Daoy (cell line): ENCODE measurements around the gene ANGEL2. TPM values are rescaled to one million over a fixed set of nuclear protein-coding genes. Genes with fewer than 3 reads are reported as not detected.
"Not testable (repeated sequence)": the region's sequence is repeated elsewhere in the genome, so short reads cannot be mapped to it uniquely, and the experiment has no call there.

Source experiments
- DNase-seq: peaks from one replicate; pipeline ENCODE4 v3.0.0-alpha.2; 2015; ENCODE audit warnings: low read depth
- total RNA-seq: library from RNA; depleted of rRNA; stranded (reverse); fragments of >200 nt; shearing (Covaris generic); gene quantifications from 2 replicates; pipeline ENCODE4 v1.2.3, GENCODE V29; 2014; rRNA removed

ANGEL2 gene, protein sequence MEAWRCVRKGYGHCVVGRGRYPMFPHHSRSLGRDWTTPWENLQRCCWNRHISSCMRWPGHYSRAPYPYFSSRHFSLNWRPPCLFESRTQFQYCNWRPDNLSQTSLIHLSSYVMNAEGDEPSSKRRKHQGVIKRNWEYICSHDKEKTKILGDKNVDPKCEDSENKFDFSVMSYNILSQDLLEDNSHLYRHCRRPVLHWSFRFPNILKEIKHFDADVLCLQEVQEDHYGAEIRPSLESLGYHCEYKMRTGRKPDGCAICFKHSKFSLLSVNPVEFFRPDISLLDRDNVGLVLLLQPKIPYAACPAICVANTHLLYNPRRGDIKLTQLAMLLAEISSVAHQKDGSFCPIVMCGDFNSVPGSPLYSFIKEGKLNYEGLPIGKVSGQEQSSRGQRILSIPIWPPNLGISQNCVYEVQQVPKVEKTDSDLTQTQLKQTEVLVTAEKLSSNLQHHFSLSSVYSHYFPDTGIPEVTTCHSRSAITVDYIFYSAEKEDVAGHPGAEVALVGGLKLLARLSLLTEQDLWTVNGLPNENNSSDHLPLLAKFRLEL
- 12.0 and 27.9 TPM in 2 replicates for total RNA-seq

DNA sequence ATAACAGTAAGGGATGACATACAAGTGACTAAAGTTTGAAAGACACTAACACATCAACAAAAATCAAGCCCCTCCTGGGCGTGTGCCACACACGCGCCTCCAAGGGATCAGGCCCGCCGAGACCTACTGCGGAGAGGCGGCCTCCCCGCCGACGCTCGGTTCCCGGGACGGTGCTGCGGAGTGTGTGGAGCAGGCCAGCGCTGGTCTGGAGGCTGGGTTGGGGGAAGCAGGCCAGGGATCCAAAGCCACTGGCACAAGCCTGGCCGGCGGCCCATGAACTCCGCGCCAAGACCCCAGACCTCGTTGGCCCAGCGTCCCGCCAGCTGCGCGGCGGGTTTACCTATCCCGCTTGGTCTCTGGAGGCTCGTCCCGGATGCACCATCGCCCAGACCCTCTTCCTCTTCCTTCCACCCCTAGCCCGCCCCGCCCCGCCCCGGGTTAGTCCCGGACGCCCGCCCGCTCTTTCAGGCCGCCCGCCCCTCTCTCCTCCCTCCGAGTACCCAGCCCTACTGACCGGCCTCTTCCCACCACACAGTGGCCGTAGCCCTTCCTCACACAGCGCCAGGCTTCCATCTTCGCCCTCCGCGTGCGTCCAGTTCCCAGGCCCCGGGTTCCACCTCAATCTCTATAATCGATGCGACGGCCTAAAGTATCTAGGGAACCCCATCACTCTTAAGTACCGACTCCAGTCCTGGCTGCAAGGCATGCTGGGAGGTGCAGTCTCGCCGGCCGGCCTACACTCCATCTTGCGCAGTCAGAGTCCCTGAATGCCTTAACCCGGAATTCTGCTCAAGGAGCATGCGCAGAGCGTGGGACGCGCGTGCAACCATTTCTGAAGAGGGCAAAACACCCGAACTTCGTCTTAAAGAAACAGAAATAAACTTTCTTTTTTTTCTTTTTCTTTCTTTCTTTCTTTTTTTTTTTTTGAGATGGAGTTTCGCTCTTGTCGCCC, at the start of gene ANGEL2:
TSS of gene ANGEL2 (minus strand) at position 769 of the 952 bp plus-strand sequence. CDS start at position 573, 196 bp downstream.
- peak; percentile 98 for DNase-seq

DNA sequence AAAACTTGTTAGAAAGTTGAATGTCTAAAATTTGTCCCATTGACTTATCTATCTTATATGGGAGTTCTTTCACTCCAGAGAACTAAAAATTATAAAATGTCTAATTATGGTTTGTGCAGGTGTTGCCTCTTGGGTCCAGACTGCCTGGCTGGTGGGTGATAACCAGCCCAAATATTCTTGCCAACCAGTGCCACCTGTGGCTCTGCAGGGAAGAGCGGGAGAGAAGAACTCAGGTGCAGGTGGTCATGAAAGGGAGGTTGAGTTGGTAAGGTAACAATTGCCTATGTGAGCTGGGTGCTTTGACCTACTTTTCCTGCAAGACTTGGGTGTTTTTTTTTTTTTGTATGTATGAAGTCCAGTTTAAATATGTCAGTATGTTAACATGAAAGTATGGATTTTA, 45.6 kb upstream of the ANGEL2 start:
- DNase-seq = no peak

DNA sequence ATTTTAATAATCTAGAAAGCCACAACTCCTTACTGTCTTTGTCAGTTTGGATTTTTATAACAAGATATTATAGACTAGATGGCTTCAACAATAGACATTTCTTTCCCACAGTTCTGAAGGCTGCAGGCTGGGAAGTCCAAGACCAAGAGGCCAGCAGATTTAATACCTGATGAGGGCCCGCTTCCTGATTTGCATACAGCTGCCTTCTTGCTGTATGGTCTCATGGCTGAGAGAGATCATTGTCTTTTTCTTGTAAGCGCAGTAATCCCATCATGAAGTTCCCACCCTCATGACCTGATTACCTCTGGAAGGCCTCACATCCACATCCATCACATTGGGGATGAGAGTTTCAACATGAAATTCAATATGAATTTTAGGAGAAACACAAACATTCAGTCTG, 45.2 kb upstream of the ANGEL2 start:
- DNase-seq = no peak

DNA sequence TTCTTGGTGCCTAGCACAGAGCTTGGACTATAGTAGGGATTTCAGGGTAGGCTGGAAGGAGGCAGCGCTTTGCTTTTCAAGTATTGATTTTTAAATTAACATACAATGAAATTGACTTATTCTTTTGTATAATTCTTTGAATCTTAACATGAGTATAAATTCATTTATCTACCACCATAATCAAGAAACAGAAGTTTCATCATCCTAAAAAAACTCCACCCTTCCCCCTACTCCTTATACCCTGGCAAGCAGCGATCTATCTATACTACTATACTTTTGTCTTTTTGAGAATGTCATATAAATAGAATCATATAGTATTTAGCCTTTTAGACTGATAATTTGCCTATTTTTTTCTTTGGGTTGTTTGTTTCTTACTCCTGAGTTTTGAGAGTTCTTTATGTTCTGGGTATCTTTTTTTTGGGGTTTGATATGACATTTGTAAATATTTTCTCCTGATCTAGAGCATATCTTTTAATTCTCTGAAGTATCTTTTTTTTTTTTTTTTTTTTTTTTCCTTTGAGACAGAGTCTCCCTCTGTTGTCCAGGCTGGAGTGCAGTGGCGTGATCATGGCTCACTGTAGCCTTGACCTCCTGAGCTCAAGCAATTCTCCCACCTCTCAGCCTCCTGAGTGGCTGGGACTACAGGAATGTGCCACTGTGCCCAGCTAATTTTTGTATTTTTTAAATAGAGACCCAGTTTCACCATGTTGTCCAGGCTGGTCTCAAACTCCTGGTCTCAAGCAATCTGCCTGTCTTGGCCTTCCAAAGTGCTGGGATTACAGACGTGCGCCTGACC, 41.8 kb upstream of the ANGEL2 start:
- no peak for DNase-seq

DNA sequence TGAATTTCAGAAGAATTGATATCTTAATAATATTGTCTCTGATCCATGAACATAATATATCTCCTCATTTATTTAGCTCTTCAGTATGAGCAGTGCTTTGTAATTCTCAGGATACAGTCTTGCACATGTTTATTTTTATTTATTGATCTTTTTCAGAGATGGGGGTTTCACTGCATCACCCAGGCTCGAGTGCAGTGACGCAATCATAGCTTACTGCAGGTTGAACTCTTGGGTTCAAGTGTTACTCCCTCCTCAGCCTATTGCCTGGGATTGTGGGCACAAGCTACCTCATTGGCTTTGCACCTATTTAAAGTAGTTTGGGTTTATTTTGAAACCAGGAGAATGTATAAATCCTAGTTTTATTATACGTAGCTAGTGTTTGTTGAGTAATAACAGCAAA, 40.1 kb upstream of the ANGEL2 start:
- DNase-seq = no peak

DNA sequence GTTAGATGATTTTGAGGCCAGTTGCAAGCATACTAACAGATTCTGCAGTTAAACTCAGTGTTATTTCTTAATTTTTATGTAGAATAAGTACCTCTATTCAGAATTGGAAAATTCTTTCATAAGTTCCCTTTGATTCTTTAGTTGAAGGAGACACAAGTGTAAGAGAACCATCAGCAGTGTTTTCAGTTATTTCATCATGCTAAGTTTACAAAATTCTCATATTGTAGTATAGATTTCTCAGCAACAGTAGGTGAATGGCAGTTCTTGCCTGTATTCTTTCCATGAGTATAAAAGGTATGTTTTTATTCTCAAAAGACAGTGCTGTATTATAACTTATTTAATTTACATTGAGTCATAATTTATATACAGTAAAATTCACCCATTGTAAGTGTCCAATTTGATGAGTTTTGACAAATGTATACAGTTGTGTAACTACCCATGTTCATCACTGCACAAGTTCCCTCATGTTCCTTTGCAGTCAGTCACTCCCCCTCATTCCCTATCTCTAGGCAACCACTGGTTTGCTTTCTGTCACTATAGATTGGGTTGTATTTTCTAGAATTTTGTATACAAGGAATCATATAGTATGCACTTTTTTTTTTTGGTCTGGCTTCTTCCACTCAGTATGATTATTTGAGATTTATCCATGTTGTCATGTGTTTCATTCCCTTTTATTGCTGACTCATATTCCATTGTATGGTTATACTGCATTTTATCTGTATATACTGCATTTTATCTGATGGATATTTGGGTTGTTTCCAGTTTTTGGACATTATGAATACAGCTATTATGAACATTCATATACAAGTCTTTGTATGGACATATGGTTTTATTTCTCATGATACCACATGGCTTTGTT, 39.3 kb upstream of the ANGEL2 start:
- no peak for DNase-seq

DNA sequence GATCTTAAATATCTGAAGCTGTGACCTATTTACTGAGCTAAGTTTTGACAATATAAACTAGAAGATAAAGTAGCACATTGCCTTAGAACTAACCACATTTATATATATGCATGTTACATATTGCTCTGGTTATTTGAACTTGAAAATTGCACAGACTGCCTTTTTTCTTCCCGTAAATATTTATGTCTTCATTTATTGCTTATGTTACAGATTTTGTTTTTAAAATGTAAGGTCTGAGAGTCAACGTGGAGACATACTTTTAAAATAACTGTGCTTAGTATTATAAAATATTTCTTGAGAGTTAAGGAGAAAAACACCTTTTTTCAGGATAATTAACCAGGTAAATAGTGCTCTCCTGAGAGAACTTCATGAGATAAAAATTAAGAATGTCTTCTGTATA, 38.5 kb upstream of the ANGEL2 start:
- DNase-seq = no peak

DNA sequence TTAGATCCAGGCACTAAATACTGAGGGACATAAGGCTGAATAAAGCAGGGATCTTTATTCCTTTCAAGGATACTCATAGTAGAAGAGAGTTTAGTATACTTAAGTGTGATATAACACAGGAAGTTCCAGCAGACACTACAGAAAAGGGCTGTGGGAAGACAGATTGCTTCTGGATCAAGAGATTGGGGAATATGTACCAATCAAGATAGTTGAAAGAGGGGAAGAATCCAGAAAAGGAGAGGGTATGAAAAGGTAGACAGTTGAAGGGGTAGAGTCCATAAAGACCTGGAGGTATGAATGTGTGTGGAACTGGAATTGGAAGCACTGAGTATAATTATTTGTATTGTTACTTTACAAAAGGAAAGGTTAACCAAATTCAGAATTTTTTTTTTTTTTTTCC, 37.8 kb upstream of the ANGEL2 start:
- DNase-seq = no peak

DNA sequence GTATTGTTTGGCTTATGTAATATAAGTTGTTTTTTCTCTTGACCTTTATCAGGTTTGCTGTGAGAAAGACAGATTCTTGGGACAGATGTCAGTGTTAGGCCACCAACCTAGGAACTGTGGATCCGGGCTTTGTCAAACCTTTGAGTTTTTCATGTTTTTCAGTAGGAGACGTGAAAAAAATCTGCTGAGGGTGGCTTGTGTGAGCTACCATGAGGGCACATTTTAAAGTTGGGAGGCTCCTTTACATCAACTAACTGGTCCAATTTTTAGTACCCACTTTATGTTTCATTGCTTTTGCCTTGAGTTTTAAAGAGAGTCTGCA, 36.2 kb upstream of the ANGEL2 start:
- DNase-seq = no peak

DNA sequence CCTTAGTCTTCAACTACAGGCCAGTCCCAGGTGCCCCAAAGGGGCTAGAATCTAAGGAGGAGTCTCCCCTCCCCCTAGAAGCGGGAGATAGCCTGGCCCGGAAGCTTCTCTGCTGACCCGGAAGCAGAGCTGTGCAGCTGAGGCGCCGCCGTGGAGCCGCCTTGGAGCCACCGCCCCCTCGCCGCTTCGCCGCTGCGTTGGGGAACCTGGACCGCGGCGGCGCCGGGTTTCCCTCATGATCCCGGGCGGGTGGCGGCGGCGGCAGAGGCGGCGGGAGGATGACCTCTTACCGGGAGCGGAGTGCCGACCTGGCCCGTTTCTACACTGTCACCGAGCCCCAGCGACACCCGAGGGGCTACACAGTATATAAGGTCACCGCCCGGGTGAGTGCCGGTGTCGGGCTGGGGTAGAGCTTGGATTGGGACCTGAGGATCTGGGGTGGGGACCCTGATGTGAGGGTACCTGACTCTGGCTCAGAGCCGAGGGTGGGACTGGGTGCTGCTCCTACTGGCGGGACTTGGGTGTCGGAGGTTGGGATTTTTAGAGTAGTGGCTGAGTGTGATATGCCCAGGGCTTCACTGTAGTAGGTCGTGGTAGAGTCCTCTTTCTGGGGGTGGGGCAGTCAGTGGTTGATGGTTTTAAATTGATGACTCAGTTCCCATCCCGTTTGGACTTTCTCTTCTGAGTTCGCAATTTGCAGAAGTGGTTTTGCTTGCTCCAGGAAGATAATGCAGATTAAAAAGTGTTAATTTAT, 35.6 kb upstream of the ANGEL2 start, which contains the start of gene RPS6KC1:
TSS of gene RPS6KC1 (plus strand) at position 115 of the 754 bp plus-strand sequence. CDS start at position 279, 164 bp downstream.
- peak; percentile 89 for DNase-seq

DNA sequence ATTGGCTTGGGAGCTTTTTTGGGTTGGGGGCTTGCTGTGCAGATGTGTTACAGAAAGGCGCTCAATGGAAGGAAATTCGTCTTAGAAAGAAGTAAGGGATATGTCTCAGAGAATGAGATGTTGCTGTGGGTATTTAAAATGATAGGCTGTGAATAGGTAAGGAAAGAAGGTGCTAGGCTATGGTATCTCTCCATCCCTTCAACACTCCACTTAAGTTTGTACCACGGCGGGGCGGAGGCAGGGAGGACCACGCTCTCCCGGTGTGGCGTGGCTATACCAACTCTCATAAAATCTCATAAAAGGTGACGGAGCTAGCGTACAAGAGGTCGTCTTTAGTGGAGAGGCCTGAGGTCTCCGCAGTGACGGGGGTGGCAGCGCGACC, 35.1 kb upstream of the ANGEL2 start:
- no peak for DNase-seq

DNA sequence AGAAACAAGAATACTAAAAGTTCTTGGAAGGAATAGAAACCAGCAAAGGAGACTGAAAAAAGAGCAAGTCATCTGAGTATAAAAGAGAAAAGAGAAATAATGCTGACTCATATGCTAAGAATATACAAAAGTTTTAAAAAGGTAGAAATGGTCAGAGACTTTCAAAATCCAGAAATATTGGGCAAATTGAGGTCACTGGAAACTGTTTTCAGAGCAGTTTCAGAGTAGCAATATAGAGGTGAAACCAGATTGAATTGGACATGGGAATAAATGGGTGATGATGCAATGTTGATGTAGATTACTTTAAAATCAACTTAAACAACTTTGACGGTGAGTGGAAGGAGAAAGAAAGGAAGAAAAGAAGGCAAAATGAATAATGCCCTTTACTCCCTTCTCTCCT, 33.6 kb upstream of the ANGEL2 start:
- no peak for DNase-seq

DNA sequence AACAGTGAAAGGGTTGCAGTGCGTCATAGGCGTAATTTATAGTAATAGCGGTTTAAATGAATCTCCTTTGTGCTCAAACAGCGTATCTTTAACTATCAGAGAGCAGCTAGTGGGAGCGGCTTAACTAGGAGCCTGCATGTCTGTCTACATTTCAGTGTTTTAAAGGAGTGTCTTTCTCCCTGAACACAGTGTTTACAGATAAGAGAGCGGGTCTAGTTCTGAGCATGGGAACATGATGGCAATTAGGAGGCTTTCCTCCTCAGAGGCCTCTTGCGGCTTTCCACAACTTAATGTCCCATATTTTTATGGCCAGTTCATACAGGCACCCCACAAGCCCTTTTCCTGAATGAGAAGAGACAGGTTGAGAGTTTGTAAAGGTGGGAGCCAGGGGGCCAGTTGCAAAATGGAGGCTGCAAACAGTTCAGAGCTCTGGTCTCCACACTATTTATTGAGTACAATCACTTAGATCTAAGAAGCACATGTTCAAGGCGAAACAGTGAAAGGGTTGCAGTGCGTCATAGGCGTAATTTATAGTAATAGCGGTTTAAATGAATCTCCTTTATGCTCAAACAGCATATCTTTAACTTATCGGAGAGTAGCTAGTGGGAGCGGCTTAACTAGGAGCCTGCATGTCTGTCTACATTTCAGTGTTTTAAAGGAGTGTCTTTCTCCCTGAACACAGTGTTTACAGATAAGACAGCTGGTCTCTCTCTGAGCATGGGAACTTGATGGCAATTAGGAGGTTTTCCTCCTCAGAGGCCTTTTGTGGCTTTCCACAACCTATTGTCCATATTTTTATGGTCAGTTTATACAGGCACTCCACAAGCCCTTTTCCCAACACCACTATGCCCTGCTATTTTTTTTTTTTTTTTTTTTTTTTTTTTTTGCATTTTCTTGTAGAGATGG, 29.9 kb upstream of the ANGEL2 start:
- DNase-seq = not testable (repeated sequence)

DNA sequence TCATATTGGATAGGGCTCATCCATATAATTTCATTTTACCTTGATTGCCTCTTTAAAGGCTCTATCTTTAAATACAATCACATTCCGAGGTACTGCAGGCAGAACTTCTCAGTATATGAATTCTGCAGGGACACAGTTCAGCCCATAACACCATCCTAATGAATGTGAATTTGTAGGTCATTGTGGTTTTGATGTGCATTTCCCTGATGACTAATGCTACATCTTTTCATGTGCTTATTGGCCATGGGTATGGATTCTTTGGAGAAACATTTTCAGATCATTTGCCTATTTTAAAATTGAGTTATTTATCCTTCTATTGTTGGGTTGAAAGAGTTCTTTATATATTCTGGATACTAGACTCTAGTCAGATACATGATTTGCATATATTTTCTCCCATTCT, 25.8 kb upstream of the ANGEL2 start:
- DNase-seq = peak; percentile 41

DNA sequence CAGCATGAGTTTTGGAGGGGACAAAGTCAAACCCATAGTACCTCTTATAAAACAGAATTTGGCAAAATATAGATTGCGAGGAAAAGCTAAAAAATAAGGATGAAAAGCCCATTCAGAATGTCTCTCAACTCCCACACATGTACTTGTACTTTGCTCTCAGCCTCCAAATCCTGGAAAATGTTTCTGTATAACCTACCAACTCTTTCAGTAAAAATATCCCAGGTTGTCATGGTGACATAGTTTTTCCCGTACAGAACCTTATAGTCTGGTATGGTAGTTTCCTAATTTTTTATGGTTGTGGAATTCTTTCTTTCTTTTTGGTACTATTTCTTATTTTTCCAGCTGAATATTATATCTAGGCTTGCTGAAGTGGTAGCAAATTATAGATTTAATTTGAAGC, 19.9 kb upstream of the ANGEL2 start:
- DNase-seq = no peak

DNA sequence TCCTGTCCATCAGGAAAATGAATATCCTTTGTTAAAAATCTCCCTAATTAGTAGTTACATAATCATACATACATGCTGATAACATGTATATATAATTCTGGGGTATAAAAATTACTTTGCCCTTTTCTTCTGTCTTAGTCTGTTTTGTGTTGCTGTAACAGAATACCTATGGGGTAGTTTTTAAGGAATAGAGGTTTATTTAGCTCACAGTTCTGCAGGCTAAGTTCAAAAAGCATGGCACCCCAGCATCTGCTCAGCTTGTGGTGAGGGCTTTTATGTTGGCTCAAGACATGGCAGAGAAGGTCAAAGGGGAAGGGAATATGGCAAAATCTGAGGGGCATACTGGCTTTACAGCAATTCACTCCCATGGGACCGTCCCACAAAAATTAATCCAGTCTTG, 19.0 kb upstream of the ANGEL2 start:
- DNase-seq = no peak

DNA sequence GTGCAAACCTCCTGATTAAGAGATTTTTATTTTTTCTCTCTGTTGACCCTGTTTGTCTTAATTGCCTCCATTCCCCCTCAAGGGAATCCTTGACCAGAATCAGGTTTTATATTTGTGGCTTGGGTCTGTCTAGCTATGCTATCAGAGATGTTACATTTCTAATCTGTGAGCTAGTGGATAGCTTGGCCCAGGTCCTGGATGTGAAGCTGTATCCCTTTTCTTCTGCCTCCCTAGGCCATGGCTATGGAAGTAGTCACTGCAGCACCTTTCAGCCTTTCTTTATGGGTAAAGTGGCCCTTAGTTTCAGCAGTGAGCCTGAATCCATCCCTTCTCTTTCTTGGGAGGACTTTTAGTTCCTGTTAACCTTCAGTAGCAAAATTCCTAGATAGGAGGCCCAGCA, 17.0 kb upstream of the ANGEL2 start:
- no peak for DNase-seq

DNA sequence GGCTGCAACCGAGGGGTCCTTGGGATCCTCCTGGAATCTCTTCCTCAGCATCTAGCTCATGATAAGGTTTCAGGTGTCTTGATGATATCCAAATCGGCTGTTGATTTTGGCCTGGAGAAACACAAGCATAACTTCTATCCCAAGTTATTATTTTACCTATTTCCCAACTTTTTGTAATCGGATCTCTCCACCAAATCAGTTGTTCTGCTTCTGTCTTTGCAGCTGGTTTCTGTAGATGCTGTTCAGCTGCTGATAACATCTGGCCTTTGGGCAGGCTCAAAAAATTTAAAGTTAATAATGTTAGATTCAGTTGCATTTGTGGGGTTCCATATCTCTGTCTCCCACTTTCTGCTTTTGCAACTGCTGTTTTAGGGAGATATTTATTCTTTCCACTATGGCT, 11.4 kb upstream of the ANGEL2 start:
- not testable (repeated sequence) for DNase-seq

DNA sequence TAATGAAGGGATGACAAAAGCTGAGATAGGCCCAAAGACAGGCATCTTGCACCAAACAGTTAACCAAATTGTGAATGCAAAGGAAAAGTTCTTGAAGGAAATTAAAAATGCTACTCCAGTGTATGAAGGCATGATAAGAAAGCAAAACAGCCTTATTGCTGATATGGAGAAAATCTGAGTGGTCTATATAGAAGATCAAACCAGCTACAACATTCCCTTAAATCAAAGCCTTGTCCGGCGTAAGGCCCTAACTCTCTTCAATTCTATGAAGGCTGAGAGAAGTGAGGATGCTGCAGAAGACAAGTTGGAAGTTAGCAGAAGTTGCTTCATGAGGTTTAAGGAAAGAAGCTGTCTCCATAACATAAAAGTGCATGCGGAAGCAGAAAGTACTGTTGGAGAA, 4.3 kb upstream of the ANGEL2 start:
- no peak for DNase-seq
